Measurements from ENCODE around the gene CDK16. TPM values are rescaled to one million over a fixed set of nuclear protein-coding genes. Genes with fewer than 3 reads are reported as not detected.

CDK16 gene
- total RNA-seq, 1 donor: 81.6 TPM

- TF ChIP-seq CTCF (IDR thresholded peaks at IDR 0.05; ENCODE audit: insufficient read depth, low read depth, low read length): no peak
- DNase-seq (ENCODE audit: low read depth): no peak
- no peak overlapping the region for H3K4me3 ChIP-seq (ENCODE audit: low read depth, low read length)
Measured at GRCh38 chrX:47172971-47173792, 45.3 kb upstream of the CDK16 start.

- no peak overlapping the region for H3K4me3 ChIP-seq (ENCODE audit: low read depth, low read length)
- no peak for TF ChIP-seq CTCF (IDR thresholded peaks at IDR 0.05; ENCODE audit: insufficient read depth, low read depth, low read length)
- DNase-seq (ENCODE audit: low read depth): no peak
Measured at GRCh38 chrX:47174376-47174775, 44.1 kb upstream of the CDK16 start.

GRCh38 chrX:47174846-47175587, 43.5 kb upstream of the CDK16 start:
- no peak for TF ChIP-seq CTCF (IDR thresholded peaks at IDR 0.05; ENCODE audit: insufficient read depth, low read depth, low read length)
- no peak overlapping the region for H3K4me3 ChIP-seq (ENCODE audit: low read depth, low read length)
- no peak for DNase-seq (ENCODE audit: low read depth)

GRCh38 chrX:47175588-47175980, 42.9 kb upstream of the CDK16 start:
- H3K4me3 ChIP-seq (ENCODE audit: low read depth, low read length): no peak overlapping the region
- no peak for TF ChIP-seq CTCF (IDR thresholded peaks at IDR 0.05; ENCODE audit: insufficient read depth, low read depth, low read length)
- DNase-seq (ENCODE audit: low read depth): no peak

GRCh38 chrX:47176101-47176740, 42.3 kb upstream of the CDK16 start:
- DNase-seq (ENCODE audit: low read depth): no peak
- TF ChIP-seq CTCF (IDR thresholded peaks at IDR 0.05; ENCODE audit: insufficient read depth, low read depth, low read length): no peak
- H3K4me3 ChIP-seq (ENCODE audit: low read depth, low read length): no peak overlapping the region

- no peak overlapping the region for H3K4me3 ChIP-seq (ENCODE audit: low read depth, low read length)
- no peak for TF ChIP-seq CTCF (IDR thresholded peaks at IDR 0.05; ENCODE audit: insufficient read depth, low read depth, low read length)
- DNase-seq (ENCODE audit: low read depth): no peak
Measured at GRCh38 chrX:47177079-47177478, 41.4 kb upstream of the CDK16 start.
